HG03060 (cell line): ENCODE results near the gene ECSIT.

ENCODE experiments used
- ATAC-seq: cut with Tn5 transposase; IDR thresholded peaks from one replicate; pipeline ENCODE4 v1.9.1; 2021; ENCODE audit warnings: low read depth, moderate number of reproducible peaks; ENCODE audit not compliant: unreplicated experiment

Gene ECSIT

GRCh38 chr19:11551603-11552235, 22.8 kb upstream of the ECSIT start:
- ATAC-seq = no peak

GRCh38 chr19:11550265-11550664, 21.3 kb upstream of the ECSIT start:
- no peak for ATAC-seq

GRCh38 chr19:11549386-11549953, 20.5 kb upstream of the ECSIT start:
- no peak for ATAC-seq

- no peak for ATAC-seq
These were observed 19.2 kb upstream of the ECSIT start for GRCh38 chr19:11547929-11548700.

GRCh38 chr19:11541238-11541637, 12.3 kb upstream of the ECSIT start:
- no peak for ATAC-seq

- no peak for ATAC-seq
These were observed 11.7 kb upstream of the ECSIT start for GRCh38 chr19:11540645-11541044.

GRCh38 chr19:11539495-11540365, 10.8 kb upstream of the ECSIT start:
- ATAC-seq = no peak

- no peak for ATAC-seq
These were observed 9.5 kb upstream of the ECSIT start, which contains the start of gene CNN1 for GRCh38 chr19:11538232-11539036. CNN1 (plus strand) TSS chr19:11538851; CDS start chr19:11538928, 77 bp downstream.

GRCh38 chr19:11535792-11536595, 7.1 kb upstream of the ECSIT start:
- ATAC-seq = no peak

GRCh38 chr19:11534948-11535347, 6.0 kb upstream of the ECSIT start:
- no peak for ATAC-seq

GRCh38 chr19:11534538-11534937, 5.6 kb upstream of the ECSIT start:
- ATAC-seq = no peak

GRCh38 chr19:11530432-11530831, 1.5 kb upstream of the ECSIT start:
- no peak for ATAC-seq

- no peak for ATAC-seq
These were observed 9.8 kb downstream of the ECSIT start for GRCh38 chr19:11519138-11519537.

- no peak for ATAC-seq
These were observed 15.0 kb downstream of the ECSIT start for GRCh38 chr19:11513946-11514345.

- no peak for ATAC-seq
These were observed 18.5 kb downstream of the ECSIT start for GRCh38 chr19:11510444-11510843.

GRCh38 chr19:11507370-11508078, 21.4 kb downstream of the ECSIT start:
- ATAC-seq = no peak

- ATAC-seq = no peak
These were observed 22.0 kb downstream of the ECSIT start for GRCh38 chr19:11506967-11507366.

GRCh38 chr19:11506101-11506555, 22.8 kb downstream of the ECSIT start:
- ATAC-seq = peak; percentile 27
